Femur (tissue), 1 donor: ENCODE results near the gene OR5AN1.
"Not testable (repeated sequence)": the region's sequence is repeated elsewhere in the genome, so short reads cannot be mapped to it uniquely, and the experiment has no call there.

Experiments used
- DNase-seq: peaks from one replicate; pipeline ENCODE4 v3.0.0-alpha.2; 2017

OR5AN1 gene, protein sequence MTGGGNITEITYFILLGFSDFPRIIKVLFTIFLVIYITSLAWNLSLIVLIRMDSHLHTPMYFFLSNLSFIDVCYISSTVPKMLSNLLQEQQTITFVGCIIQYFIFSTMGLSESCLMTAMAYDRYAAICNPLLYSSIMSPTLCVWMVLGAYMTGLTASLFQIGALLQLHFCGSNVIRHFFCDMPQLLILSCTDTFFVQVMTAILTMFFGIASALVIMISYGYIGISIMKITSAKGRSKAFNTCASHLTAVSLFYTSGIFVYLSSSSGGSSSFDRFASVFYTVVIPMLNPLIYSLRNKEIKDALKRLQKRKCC

DNA sequence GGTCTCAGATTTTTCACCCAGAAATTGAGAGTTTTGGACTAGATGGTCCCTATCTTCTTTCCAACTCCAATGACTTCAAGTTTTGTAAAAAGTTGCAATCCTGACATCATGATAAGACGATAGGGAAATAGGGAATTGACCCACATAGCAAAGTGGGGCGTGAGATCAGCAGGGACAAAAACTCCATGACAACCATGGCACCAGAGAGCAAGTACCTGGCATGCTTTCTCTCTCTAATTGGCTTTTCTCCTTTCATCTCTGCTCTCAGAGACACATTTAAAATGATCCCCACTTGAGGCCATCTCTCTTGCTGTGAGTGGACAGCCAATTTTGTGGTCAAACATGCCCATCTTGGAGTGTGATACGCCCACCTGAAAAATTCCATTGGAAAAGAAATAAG lies at the start of gene OR5AN1:
TSS of gene OR5AN1 (plus strand) at position 301 of the 400 bp plus-strand sequence. CDS start 5,564 bp downstream, outside the sequence.
- no peak for DNase-seq

DNA sequence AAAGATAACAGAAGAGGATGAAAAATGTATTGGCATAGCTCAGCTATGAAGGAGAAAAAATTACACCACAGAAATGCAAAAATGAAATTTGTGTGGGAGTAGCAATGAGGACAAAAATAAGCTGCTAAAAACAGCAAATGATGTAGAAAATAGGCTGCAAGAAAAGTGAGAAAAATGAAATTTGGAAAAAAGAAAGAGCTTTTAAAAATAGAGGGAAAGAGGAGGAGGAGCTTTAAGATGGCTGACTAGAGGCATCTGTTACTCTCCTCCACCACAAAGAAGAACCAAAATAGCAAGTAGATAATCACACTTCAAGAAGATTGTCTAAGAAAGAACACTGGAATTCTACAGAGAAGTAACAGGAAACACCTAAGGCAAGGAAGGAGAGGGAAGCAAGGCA lies 23.7 kb upstream of the OR5AN1 start:
- no peak for DNase-seq

DNA sequence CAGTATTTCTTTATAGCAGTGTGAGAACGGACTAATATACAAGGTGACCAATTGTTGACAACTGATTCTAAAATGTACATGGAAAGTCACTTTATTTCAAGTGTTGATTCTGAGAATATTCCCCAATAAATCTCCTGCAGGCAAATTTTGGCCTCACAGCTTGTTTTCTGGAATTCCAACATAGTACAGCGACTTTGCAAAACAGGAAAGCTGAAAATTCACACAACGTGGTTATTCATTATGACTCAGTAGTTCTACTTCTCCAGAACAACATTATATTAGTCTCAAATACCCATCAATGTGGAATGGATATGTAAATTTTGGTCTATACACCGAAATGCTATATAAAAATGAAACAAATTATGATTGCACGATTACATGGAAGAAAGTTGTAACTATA lies 22.5 kb upstream of the OR5AN1 start:
- DNase-seq: no peak

DNA sequence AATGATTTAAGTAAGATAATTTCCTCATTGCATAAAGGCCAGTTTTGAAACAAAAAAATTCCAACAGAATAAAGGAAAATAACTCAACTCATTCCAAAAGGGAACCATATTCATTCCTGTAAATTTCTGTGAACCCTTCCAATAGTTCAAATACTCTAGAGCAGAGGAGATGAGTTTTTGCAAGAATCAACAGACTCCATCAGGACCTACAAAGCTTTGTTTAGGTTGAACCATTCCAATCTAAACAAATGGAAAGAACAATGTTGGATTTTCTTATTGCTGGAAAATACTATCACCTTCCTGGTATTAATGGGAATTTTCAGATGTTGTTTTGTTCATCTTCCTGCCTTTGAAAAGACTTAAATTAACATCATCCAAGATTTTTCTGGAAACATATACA lies 21.8 kb upstream of the OR5AN1 start:
- no peak for DNase-seq

DNA sequence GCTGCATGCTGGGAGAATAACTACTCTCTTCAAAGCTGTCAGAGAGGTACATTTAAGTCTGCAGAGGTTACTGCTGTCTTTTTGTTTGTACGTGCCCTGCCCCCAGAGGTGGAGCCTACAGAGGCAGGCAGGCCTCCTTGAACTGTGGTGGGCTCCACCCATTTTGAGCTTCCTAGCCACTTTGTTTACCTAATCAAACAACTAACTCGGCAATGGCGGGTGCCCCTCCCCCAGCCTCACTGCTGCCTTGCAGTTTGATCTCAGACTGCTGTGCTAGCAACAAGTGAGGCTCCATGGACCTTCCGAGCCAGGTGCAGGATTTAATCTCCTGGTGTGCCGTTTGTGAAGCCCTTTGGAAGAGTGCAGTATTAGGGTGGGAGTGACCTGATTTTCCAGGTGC lies 9.0 kb upstream of the OR5AN1 start:
- not testable (repeated sequence) for DNase-seq

DNA sequence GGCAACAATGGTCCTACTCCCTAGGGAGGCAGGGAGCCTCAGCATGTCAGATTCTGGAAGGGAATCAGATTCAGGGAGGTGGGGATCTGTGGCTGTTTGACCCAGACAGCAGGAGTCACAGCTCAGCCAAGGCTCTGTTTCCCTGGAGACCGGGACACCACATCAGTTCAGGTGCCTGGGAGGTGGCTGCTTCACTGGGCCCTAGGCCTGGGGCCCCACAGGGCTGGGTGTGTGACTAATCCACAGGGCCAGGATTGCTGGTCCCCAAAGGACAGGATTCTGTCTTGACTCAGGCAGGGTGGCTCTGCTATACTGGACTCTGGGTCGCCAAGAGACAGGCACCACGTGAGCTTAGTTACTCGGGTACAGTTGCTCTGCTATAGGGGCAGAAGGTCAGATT lies 3.5 kb upstream of the OR5AN1 start:
- DNase-seq: no peak

DNA sequence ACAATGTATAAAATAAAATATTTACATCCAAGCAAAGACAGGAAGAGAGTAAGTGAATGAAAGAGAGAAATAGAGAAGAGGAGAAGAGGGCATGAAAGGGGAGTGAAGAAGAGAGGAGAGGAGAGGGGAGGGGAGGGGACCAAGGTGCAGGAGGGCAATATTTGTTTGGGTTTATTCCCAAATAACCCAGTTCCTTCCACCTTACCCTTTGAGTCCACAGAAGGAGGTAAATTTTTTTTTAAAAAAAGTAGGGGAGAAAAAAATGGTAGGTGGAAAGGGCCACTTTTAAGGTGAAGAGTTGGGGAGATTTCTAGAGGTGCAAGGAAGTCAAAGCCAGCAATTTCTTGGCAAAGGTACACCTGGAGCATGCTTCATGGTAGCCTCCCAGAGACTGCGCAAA lies 2.1 kb upstream of the OR5AN1 start:
- no peak for DNase-seq

DNA sequence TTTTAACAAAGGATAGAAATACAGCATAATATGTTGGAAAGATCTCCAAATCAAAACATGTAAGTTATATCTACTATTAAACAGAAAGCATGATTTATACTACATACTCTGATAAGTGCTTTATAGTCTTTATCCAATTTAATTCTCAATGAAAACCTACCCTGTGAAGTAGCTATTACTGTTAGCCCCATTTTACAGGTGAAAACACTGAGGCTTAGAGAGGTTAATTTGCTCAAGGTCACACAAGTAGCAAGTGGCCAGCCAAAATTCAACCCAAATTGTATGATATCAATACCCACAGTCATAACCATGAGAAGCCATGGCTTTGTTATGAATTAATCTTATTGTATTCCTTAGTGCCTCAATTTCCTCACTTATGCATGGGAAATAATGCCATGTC lies 675 bp upstream of the OR5AN1 start:
- DNase-seq: no peak

DNA sequence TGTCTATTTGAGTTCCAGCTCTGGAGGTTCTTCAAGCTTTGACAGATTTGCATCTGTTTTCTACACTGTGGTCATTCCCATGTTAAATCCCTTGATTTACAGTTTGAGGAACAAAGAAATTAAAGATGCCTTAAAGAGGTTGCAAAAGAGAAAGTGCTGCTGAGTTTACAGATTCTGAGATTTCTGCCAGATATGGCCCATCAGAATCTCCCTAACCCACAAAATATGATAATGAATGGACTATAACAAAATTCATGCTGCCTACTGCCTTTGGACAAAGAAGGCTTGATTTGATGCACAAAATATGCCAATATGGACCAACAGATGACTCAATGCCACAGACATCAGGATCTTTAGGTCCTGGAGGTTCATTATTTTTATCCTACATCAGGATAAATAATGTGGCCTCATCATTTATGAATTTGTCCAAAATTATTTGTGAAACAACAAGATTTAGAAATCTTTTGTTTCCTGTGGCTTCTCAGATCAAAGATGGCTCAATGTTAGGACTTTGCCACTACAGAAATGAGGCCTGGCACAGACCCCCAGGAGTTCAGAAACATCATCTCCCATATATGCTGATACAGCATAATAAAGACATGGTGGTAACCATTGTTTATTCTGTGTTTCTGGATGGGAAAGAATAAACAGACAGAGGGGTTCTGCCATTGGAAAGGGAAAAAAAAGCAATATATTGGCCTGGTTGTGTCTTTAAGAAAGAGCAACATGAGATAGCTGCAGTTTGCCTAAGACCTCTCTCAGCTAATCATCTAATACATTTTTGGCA lies 6.7 kb downstream of the OR5AN1 start:
- DNase-seq: no peak

DNA sequence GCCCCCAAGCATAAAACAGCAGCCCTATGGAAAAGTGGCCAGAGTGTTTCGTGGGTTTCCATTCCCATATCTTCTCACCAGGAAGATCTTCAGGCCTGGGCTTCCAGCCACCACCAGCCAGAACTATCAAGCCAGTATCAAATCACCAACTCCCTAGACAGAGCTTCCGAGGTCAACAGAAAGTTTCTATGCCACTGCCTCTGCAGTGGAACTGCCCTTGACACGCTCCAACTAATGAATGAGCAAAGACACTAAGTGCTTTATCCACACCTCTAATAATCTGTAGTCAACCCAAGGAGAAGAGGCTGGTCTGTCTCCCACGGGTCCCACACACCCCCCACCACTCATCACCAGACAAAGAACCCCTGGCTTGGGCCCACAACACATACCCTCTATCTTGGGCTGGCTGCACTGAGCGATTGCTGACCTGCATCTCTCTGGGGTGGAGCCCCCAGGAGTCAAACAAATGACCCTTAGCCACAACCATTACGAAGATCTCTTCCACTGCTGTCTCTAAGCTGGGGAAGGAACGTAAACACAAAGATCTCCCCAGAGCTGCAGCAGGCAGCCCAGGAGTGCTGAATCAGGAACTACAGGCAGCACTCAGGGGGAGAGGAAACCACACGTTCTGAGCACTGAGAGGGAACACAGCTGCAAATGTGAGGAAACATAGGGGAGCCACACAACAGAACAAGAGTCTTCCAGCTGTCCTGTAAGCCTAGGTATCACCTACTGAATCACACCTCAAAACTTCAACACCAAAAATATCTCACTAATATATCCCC lies 9.7 kb downstream of the OR5AN1 start:
- DNase-seq: no peak

DNA sequence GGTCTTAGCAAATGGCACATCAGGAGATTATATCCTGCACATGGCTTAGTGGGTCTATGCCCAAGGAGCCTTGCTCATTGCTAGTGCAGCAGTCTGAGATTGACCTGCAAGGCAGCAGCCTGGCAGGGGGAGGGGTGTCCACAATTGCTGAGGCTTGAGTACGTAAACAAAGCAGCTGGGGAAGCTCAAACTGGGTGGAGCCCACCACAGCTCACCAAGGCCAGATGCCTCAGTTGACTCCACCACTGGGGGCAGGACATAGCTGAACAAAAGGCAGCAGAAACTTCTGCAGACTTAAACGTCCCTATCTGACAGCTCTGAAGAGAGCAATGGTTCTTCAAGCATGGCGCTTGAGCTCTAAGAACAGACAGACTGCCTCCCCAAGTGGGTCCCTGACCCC lies 13.6 kb downstream of the OR5AN1 start:
- not testable (repeated sequence) for DNase-seq

DNA sequence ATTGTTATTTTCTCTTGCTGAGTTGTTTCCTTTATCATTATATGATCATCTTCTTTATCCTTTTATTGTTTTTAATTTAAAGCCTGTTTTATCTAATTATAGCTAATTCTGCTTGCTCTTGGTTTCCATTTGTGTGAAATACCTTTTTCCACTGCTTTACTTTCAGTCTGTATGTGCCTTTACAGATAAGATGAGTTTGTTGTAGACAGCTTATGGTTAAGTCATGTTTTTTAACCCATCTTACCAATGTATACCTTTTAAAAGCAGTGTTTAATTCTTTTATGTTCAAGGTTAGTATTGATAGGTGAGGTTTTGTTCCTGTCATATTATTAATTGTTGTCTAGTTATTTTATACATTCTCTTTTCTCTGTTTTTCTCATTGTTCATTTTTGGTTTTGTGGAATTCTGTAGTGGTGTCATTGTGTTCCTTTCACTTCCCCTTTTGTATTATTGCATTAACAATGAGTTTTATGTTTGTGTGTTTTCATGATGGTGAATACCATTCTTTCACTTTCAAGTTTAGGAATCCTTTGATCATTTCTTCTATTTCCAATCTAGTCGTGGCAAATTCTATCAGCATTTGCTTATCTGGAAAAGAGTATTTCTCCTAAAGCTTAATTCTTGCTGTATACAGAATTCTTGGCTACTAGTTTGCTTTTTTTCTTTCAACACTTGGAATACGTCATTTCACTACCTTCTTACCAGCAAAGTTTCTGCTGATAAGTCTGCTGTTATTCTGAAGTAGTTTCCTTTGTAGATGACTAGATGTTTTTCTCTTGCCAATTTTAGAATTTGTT lies 21.8 kb downstream of the OR5AN1 start:
- no peak for DNase-seq

DNA sequence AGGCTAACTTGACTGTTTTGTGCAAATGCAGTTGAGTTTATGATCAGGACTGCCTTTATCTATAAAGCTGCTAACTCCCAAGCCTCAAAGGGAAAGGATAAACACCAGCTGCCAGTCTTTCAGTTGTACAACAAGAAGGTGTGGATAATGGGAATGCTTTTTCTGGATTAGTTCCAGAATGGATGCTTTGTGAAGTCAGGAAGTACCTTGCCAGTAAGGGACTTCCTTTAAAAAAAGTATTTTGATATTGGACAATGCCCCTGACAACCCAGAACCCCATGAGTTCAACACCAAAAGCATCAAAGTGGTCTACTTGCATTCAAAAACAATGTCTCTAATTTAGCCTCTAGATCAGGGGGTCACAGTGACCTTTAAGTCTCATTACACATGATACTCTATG lies 35.5 kb downstream of the OR5AN1 start:
- DNase-seq: no peak

DNA sequence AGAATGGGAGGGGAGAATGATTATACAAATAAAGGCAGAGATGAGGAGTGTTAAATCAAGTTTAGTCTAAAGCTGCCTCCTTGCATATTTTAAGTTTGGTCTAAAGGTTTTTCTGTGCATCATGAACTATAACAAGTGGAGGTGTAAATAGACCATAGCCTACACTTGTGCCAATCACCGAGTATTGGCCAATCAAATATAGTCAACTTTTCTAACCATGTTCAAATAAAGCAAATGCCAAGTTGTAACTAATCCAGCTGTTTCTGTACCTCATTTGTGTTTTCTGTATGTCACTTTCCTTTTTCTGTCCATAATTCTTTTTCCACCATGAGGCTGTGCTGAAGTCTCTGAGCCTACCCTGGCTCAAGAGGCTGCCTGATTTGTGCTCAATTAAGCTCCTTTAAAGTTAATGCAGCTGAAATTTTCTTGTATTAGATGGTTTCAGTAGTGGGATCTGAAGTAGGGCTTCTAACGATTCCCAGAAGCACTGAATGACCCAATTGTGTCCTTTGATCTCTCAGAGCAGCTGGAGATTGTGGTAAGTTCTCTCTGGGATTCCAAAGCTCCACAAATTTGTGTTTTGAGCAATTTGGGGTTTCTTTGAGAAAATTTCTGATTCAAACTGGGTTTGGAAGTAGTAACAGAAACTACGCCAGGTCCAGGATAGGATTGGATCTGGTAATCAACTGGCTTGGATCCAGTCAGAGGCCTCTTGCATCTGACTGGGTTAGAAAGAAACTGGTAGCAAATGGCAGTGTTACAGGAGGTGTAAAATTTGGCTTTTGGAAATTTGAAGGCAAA lies 42.0 kb downstream of the OR5AN1 start:
- no peak for DNase-seq

DNA sequence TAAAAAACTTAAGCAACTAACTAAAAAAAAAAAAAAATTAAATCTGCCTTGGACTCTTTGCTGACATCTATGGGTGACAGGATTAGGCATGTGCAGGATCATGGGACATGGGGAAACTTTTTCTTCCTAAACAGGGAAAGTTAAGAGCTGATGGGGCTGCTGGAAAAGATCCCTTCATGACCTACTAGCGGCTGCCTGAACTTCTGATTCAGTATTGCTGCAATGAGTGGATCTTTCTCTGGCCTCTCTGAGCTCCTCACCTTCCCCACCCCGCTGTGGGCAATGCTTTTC lies 42.5 kb downstream of the OR5AN1 start:
- DNase-seq: no peak

DNA sequence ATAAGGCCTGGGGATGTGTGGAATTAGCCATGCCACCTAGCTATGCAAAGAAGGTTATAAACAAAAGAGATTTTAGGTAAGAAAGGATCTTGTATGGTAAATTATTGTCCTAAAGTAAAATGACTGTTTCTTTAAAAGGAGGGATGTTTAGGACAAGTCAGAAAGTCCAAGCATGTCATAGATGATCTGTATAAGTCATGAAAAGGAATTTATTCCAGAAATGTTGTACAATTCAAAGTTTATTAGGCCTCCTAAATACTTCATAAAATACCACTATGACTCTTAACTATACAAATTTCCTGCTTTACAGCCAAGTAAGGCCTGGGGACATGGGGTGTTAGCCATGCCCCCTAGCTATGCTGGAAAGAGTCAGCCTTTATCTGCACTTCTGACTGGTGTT lies 44.9 kb downstream of the OR5AN1 start:
- DNase-seq: no peak

DNA sequence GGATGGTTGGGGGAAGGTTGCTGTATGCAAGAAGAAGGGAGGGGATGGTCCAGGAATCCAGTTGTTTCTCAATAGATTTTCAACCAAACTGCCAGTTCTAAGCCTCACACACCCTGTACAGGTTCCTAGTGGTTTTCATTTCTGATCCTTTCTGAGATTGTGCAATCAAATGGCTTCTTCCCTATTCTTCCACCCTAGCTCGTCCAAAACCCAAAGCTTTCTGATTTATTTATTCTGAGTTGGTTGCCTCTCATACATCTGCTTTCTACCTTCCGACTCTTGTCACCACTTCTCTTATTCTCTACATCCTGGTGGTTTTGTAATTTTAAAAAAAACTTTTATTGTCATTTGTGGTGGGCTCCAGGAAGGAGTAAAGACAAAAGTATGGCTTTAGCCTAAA lies 55.0 kb downstream of the OR5AN1 start:
- DNase-seq: no peak

DNA sequence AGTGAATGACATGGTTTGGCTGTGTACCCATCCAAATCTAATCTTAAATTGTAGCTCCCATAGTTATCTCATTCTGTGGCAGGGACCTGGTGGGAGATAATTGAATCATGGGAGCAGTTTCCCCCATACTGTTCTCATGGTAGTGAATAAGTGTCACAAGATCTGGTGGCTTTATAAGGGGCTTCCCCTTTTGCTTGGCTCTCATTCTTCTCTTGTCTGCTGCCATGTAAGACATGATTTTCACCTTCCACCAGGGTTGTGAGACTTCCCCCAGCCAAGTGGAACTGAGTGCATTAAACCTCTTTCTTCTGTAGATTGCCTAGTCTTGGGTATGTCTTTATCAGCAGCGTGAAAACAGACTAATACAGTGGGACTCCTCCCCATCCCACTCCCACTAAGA lies 56.4 kb downstream of the OR5AN1 start:
- no peak for DNase-seq

DNA sequence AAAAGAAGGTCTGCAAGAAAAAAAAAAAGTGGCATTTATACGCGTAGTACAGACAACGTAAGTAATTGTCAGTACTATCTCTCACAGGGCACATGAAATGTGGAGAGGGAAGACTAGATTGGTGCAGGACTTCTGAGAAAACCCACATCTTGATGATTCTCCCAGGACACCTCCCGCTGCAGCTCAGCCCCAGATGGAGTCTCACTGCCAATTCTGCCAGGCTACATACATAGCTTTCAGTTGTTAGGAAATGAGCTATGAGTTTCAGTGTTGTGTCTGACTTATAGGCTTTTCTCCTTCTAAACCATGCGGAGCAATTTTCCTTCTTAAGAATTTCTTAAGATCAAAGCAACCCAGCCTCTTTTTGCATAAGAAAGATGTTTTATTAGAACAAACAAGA lies 57.9 kb downstream of the OR5AN1 start:
- DNase-seq: no peak

DNA sequence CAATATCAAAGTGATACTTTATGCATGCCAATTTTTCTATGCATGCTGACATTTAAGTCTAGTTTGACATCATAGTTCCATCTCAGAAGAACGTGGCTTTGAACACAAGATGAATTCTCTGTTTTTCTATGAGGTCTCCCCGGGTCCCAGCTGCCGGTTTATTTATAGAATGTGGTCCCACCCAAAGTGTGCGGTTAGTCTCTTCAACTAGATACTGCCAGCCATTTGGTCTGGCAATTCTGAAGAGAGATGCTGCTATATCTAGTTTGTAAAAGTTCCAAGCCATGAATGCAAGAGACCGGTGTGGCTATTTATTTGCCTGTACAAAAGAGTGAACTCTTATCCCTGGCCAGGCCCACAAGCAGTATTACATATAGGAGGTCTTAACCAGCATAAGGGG lies 58.3 kb downstream of the OR5AN1 start:
- DNase-seq: peak; percentile 38

DNA sequence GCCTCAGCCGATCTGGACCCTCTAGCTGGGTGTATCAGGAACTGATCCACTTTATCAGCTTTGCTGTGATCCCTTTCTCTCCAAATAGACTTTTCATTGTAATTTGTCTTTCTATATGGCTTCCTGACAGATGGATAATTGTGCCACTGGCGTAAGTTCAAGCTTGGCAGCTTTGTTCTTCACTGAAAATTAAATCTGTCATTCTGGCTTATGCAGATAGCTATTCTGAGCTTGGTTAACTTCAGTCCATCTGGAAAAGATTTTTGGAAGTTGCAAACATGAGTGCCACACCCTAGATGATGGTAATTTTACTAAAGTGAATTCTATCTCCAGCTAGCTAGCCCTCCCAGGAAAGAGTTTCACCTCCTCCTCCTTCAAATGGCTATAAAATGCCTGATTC lies 59.5 kb downstream of the OR5AN1 start:
- DNase-seq: no peak
